Neural progenitor cell (in vitro differentiated cells): ENCODE results near the gene SLC28A3. TPM values are rescaled to one million over a fixed set of nuclear protein-coding genes. Genes with fewer than 3 reads are reported as not detected.

Source experiments
- DNase-seq: peaks from one replicate; pipeline ENCODE4 v3.0.0-alpha.2; 2016; ENCODE audit warnings: low spot score
- H2AFZ ChIP-seq: fragments of 200-600 bp; sonication (generic); replicated peaks from 2 replicates; pipeline ENCODE4 v1.6.1; 2016; ENCODE audit warnings: antibody characterized with exemption
- H3F3A ChIP-seq: fragments of 200-600 bp; sonication (generic); 2 replicates; pipeline ENCODE4 v1.6.1; 2016; ENCODE audit warnings: antibody characterized with exemption, low read depth
- H3K27ac ChIP-seq: fragments of 200-600 bp; sonication (generic); 2 replicates; pipeline ENCODE4 v1.5.1; 2016; ENCODE audit warnings: mild to moderate bottlenecking
- H3K27me3 ChIP-seq: fragments of 200-600 bp; sonication (generic); 2 replicates; pipeline ENCODE4 v1.6.1; 2016; ENCODE audit warnings: mild to moderate bottlenecking, moderate library complexity
- H3K36me3 ChIP-seq: fragments of 200-600 bp; sonication (generic); 2 replicates; pipeline ENCODE4 v1.5.1; 2016
- H3K4me1 ChIP-seq: fragments of 200-600 bp; sonication (generic); 2 replicates; pipeline ENCODE4 v1.6.1; 2016; ENCODE audit warnings: mixed run types
- H3K4me2 ChIP-seq: fragments of 200-600 bp; sonication (generic); 2 replicates; pipeline ENCODE4 v1.6.1; 2016
- H3K4me3 ChIP-seq: fragments of 200-600 bp; sonication (generic); 2 replicates; pipeline ENCODE4 v1.5.1; 2016
- H3K79me2 ChIP-seq: fragments of 200-600 bp; sonication (generic); 2 replicates; pipeline ENCODE4 v1.6.1; 2016; ENCODE audit warnings: low read depth
- H3K9ac ChIP-seq: fragments of 200-600 bp; sonication (generic); 2 replicates; pipeline ENCODE4 v1.6.1; 2016
- H3K9me3 ChIP-seq: fragments of 200-600 bp; sonication (generic); 2 replicates; pipeline ENCODE4 v1.5.1; 2016; ENCODE audit warnings: low read depth
- H4K20me1 ChIP-seq: fragments of 200-600 bp; sonication (generic); 2 replicates; pipeline ENCODE4 v1.6.1; 2016; ENCODE audit warnings: low read depth
- H3K27ac Mint-ChIP-seq: 3 replicates; pipeline ENCODE4 v1.8.0; 2021; ENCODE audit warnings: mixed read lengths
- H3K27me3 Mint-ChIP-seq: 2 replicates; pipeline ENCODE4 v1.8.0; 2022; ENCODE audit warnings: low read depth, mild to moderate bottlenecking, inconsistent platforms, moderate library complexity, mixed read lengths; ENCODE audit not compliant: insufficient read depth
- H3K36me3 Mint-ChIP-seq: 3 replicates; pipeline ENCODE4 v1.8.0; 2021; ENCODE audit warnings: mixed read lengths
- H3K4me1 Mint-ChIP-seq: 3 replicates; pipeline ENCODE4 v1.8.0; 2021; ENCODE audit warnings: mixed read lengths
- H3K4me3 Mint-ChIP-seq: 3 replicates; pipeline ENCODE4 v1.8.0; 2021; ENCODE audit warnings: mild to moderate bottlenecking, moderate library complexity, mixed read lengths
- H3K9me3 Mint-ChIP-seq: 3 replicates; pipeline ENCODE4 v1.8.0; 2020; ENCODE audit warnings: mixed read lengths
- EZH2 ChIP-seq: fragments of 200-600 bp; sonication (generic); IDR thresholded peaks from 2 replicates; pipeline ENCODE4 v1.6.1; 2017; ENCODE audit warnings: antibody characterized with exemption, mild to moderate bottlenecking, moderate library complexity
- EZH2phosphoT487 ChIP-seq: fragments of 200-600 bp; sonication (generic); IDR thresholded peaks from 2 replicates; pipeline ENCODE4 v1.6.1; 2017; ENCODE audit warnings: antibody characterized with exemption
- total RNA-seq: library from RNA; depleted of rRNA; stranded (reverse); fragments of >200 nt; gene quantifications from 2 replicates; pipeline ENCODE4 v1.2.3, GENCODE V29; 2015; ENCODE audit warnings: low replicate concordance
- TF ChIP-seq, protein P1 (sequence below): fragments of 200-600 bp; sonication (generic); IDR thresholded peaks from 2 replicates; pipeline ENCODE4 v1.5.1; 2017; ENCODE audit warnings: antibody characterized with exemption, mild to moderate bottlenecking

The SLC28A3 gene
- total RNA-seq, 1 donor from 2014 or later, result not detected

DNA sequence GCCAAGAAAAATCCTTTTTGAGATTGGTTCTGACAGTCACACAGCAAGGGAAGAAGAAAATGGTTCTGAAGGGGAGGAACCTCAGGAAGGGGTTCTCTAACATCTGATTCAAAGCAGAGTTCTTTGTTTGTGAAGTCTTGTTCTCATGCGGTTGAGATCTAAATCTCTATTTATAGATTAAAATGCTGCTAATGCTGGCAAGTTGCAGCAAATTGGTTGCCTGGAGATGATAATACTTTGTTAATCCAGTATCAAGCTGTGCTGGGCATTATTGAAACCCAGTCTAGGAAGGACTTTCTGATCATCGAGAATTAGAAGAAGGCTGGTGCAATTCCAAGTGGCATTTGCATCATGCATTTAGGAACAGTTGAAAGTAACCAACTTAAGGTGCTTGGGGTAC is 34.0 kb upstream of the SLC28A3 start:
- no peaks in the 10 kb centered on the region for H3K36me3 ChIP-seq
- H3K79me2 ChIP-seq, result no peaks in the 10 kb centered on the region
- H3K4me2 ChIP-seq, result no peak overlapping the region
- Mint-ChIP-seq H3K9me3 (no peaks in the 10 kb centered on the region), H3K36me3 (no peaks in the 10 kb centered on the region), H3K27me3 (peaks cover 2% of the 10 kb centered on the region), H3K27ac (peak overlapping the region; percentile 90), H3K4me1 (peaks cover 20% of the 10 kb centered on the region), H3K4me3 (no peak overlapping the region)
- H3F3A ChIP-seq, result no peaks in the 10 kb centered on the region
- no peaks in the 10 kb centered on the region for H3K27me3 ChIP-seq
- H3K4me1 ChIP-seq, result peaks cover 4% of the 10 kb centered on the region
- no peak for TF ChIP-seq EZH2phosphoT487
- TF ChIP-seq, protein P1, sequence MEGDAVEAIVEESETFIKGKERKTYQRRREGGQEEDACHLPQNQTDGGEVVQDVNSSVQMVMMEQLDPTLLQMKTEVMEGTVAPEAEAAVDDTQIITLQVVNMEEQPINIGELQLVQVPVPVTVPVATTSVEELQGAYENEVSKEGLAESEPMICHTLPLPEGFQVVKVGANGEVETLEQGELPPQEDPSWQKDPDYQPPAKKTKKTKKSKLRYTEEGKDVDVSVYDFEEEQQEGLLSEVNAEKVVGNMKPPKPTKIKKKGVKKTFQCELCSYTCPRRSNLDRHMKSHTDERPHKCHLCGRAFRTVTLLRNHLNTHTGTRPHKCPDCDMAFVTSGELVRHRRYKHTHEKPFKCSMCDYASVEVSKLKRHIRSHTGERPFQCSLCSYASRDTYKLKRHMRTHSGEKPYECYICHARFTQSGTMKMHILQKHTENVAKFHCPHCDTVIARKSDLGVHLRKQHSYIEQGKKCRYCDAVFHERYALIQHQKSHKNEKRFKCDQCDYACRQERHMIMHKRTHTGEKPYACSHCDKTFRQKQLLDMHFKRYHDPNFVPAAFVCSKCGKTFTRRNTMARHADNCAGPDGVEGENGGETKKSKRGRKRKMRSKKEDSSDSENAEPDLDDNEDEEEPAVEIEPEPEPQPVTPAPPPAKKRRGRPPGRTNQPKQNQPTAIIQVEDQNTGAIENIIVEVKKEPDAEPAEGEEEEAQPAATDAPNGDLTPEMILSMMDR, result no peak
- TF ChIP-seq EZH2, result no peak
- H3K4me3 ChIP-seq, result no peak overlapping the region
- no peak for DNase-seq
- H4K20me1 ChIP-seq, result no peaks in the 10 kb centered on the region
- H3K9ac ChIP-seq, result no peak overlapping the region
- H3K27ac ChIP-seq, result no peak overlapping the region
- no peak overlapping the region for H2AFZ ChIP-seq
- H3K9me3 ChIP-seq, result no peaks in the 10 kb centered on the region

DNA sequence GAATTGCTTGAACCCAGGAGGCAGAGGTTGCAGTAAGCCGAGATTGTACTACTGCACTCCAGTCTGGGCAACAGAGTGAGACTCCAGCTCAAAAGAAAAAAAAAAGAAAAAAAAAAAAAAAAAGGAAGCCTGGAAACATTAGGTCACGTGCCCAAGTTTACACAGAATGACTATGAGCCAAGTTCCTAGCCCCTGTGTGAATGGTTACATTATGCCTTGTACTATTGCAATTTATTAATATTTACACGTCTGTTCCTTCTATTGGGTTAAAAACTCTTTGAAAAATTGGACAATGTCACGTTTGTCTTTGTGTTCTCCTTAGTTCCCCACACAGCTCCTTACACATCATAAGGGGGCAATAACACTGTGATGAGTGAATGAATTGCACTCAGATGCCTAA is 33.5 kb upstream of the SLC28A3 start:
- TF ChIP-seq EZH2phosphoT487 (no peak), EZH2 (no peak)
- TF ChIP-seq, protein P1, result no peak

DNA sequence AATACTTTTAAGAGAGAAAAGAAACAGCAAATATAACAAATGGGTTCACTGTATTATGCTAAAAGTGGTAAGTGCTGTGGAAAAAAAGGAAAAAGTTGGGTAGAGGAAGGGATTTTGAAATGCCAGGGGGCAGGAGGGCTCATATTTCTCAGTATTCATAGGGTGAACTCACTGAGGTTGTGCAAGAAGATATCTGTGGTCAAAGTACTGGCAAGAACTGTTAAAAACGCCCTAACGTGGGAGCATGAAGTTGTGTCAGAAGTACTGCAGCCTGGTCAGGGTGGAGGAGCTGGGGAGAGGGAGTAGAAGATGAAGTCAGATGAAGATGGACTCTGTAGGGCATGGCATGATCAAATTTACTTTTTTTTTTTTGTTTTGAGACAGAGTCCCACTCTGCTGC is 31.2 kb upstream of the SLC28A3 start:
- Mint-ChIP-seq H3K4me1 (peaks cover 33% of the 10 kb centered on the region), H3K4me3 (no peak overlapping the region), H3K27ac (no peak overlapping the region), H3K9me3 (no peaks in the 10 kb centered on the region), H3K36me3 (no peaks in the 10 kb centered on the region), H3K27me3 (no peaks in the 10 kb centered on the region)
- TF ChIP-seq, protein P1, result no peak
- TF ChIP-seq EZH2 (no peak), EZH2phosphoT487 (no peak)
- Histone ChIP-seq H3K4me2 (no peak overlapping the region), H3K4me3 (no peak overlapping the region), H3K4me1 (peaks cover 16% of the 10 kb centered on the region), H3K27ac (no peak overlapping the region), H3K9ac (no peak overlapping the region), H3F3A (no peaks in the 10 kb centered on the region), H3K9me3 (no peaks in the 10 kb centered on the region), H3K79me2 (no peaks in the 10 kb centered on the region), H2AFZ (peak overlapping the region; percentile 60), H3K36me3 (no peaks in the 10 kb centered on the region), H3K27me3 (no peaks in the 10 kb centered on the region), H4K20me1 (no peaks in the 10 kb centered on the region)
- DNase-seq, result no peak

More for the DNA sequence above, 33.5 kb upstream of the SLC28A3 start:
- H3K27ac Mint-ChIP-seq, result peak overlapping the region; percentile 90
- Histone ChIP-seq H2AFZ (no peak overlapping the region), H3K36me3 (no peaks in the 10 kb centered on the region), H4K20me1 (no peaks in the 10 kb centered on the region), H3K4me2 (no peak overlapping the region), H3K27ac (no peak overlapping the region), H3F3A (no peaks in the 10 kb centered on the region), H3K27me3 (no peaks in the 10 kb centered on the region), H3K9ac (no peak overlapping the region), H3K79me2 (no peaks in the 10 kb centered on the region), H3K4me1 (peaks cover 4% of the 10 kb centered on the region), H3K9me3 (no peaks in the 10 kb centered on the region), H3K4me3 (no peak overlapping the region)
- H3K27me3 Mint-ChIP-seq, result peaks cover 2% of the 10 kb centered on the region
- peaks cover 22% of the 10 kb centered on the region for H3K4me1 Mint-ChIP-seq
- H3K36me3 Mint-ChIP-seq, result no peaks in the 10 kb centered on the region
- DNase-seq, result no peak
- H3K9me3 Mint-ChIP-seq, result no peaks in the 10 kb centered on the region
- H3K4me3 Mint-ChIP-seq, result no peak overlapping the region
